CD14-positive monocyte (primary cell): Measurements from ENCODE around the gene CMTM3. TPM values are rescaled to one million over a fixed set of nuclear protein-coding genes. Genes with fewer than 3 reads are reported as not detected.

ENCODE experiments used
- DNase-seq, 3 donors: peaks; one replicate each; pipeline ENCODE4 v3.0.0-alpha.2; 2011 to 2022
- H2AFZ ChIP-seq: 2 replicates; pipeline ENCODE4 v1.6.0; 2012; ENCODE audit warnings: mild to moderate bottlenecking, low read depth, low read length, inconsistent platforms; ENCODE audit not compliant: insufficient read depth, poor library complexity, severe bottlenecking
- H3K27ac ChIP-seq, 2 donors: 1 replicate in 1 of 2; 2 replicates in 1 of 2; pipeline ENCODE4 v1.5.1; 2012 to 2013; ENCODE audit warnings: low read length in 2 of 2, control low read depth in 1 of 2, inconsistent platforms in 1 of 2, low read depth in 1 of 2, mild to moderate bottlenecking in 1 of 2
- H3K27me3 ChIP-seq, 2 donors: one replicate each; pipeline versions ENCODE4 v1.6.0 to v1.6.1; 2011 to 2013; ENCODE audit warnings: low read length in 2 of 2; ENCODE audit not compliant: control insufficient read depth in 2 of 2, insufficient read depth in 2 of 2
- H3K36me3 ChIP-seq, 2 donors: replicated peaks in 1 of 2; 1 replicate in 1 of 2; 2 replicates in 1 of 2; pipeline versions ENCODE4 v1.5.1 to v1.6.1; 2012 to 2013; ENCODE audit warnings: low read length in 2 of 2, control low read depth in 1 of 2, inconsistent platforms in 1 of 2, mild to moderate bottlenecking in 1 of 2; ENCODE audit not compliant: insufficient read depth in 2 of 2, control insufficient read depth in 1 of 2
- H3K4me1 ChIP-seq, 2 donors: 1 replicate in 1 of 2; 2 replicates in 1 of 2; pipeline versions ENCODE4 v1.5.1 to v1.6.1; 2012 to 2013; ENCODE audit warnings: low read length in 2 of 2, control low read depth in 1 of 2, inconsistent platforms in 1 of 2, mild to moderate bottlenecking in 1 of 2, moderate library complexity in 1 of 2; ENCODE audit not compliant: insufficient read depth in 2 of 2, control insufficient read depth in 1 of 2
- H3K4me2 ChIP-seq: replicated peaks from 2 replicates; pipeline ENCODE3; 2012; ENCODE audit warnings: low read length, moderate library complexity, mild to moderate bottlenecking; ENCODE audit not compliant: poor library complexity, severe bottlenecking; ENCODE audit errors: extremely low read depth
- H3K4me3 ChIP-seq, 3 experiments: fragments of 200-600 bp in 1 of 3; sonication (generic) in 1 of 3; replicated peaks in 1 of 3; 1 replicate in 2 of 3; 2 replicates in 1 of 3; pipeline ENCODE4 v1.5.1; 2011 to 2013; ENCODE audit warnings: low read length in 3 of 3, mild to moderate bottlenecking in 3 of 3, control low read depth in 2 of 3, low read depth in 2 of 3, inconsistent platforms in 1 of 3, moderate library complexity in 1 of 3
- H3K79me2 ChIP-seq: 2 replicates; pipeline ENCODE4 v1.6.0; 2012; ENCODE audit warnings: mild to moderate bottlenecking, control low read depth, inconsistent platforms, low read length, moderate library complexity; ENCODE audit not compliant: insufficient read depth
- H3K9ac ChIP-seq: 2 replicates; pipeline ENCODE4 v1.6.0; 2017; ENCODE audit warnings: low read length, mild to moderate bottlenecking; ENCODE audit not compliant: insufficient read depth, poor library complexity, severe bottlenecking
- H3K9me3 ChIP-seq, 2 donors: replicated peaks in 1 of 2; 1 replicate in 1 of 2; 2 replicates in 1 of 2; pipeline versions ENCODE4 v1.5.1 to v1.6.1; 2012 to 2013; ENCODE audit warnings: low read length in 2 of 2, control low read depth in 1 of 2; ENCODE audit not compliant: control insufficient read depth in 1 of 2, insufficient read depth in 1 of 2
- H4K20me1 ChIP-seq: 2 replicates; pipeline ENCODE4 v1.6.0; 2012; ENCODE audit warnings: mild to moderate bottlenecking, low read length, control low read depth, moderate library complexity; ENCODE audit not compliant: insufficient read depth
- H3K27ac Mint-ChIP-seq, 7 donors: one replicate each; pipeline ENCODE4 v1.8.0; 2020; ENCODE audit warnings: mild to moderate bottlenecking in 7 of 7, mixed read lengths in 7 of 7, moderate library complexity in 6 of 7, inconsistent platforms in 2 of 7
- H3K27me3 Mint-ChIP-seq, 3 donors: one replicate each; pipeline ENCODE4 v1.8.0; 2021 to 2022; ENCODE audit warnings: low read depth in 3 of 3, mild to moderate bottlenecking in 3 of 3, mixed read lengths in 3 of 3, moderate library complexity in 3 of 3, inconsistent platforms in 1 of 3
- H3K36me3 Mint-ChIP-seq, 2 donors: one replicate each; pipeline ENCODE4 v1.8.0; 2020; ENCODE audit warnings: mixed read lengths in 2 of 2, inconsistent platforms in 1 of 2, mild to moderate bottlenecking in 1 of 2
- H3K4me1 Mint-ChIP-seq: one replicate; pipeline ENCODE4 v1.8.0; 2020; ENCODE audit warnings: mild to moderate bottlenecking, mixed read lengths
- H3K4me3 Mint-ChIP-seq, 2 donors: one replicate each; pipeline ENCODE4 v1.8.0; 2020; ENCODE audit warnings: mild to moderate bottlenecking in 2 of 2, mixed read lengths in 2 of 2, moderate library complexity in 1 of 2
- H3K9me3 Mint-ChIP-seq, 7 donors: one replicate each; pipeline ENCODE4 v1.8.0; 2020 to 2022; ENCODE audit warnings: mixed read lengths in 7 of 7, mild to moderate bottlenecking in 6 of 7, moderate library complexity in 6 of 7, inconsistent platforms in 2 of 7
- CTCF ChIP-seq: fragments of 200-600 bp; IDR thresholded peaks from one replicate; pipeline ENCODE4 v1.8.0; 2022; ENCODE audit warnings: antibody characterized with exemption, mild to moderate bottlenecking
- WGBS: methylation state at CpG from one replicate; pipeline ENCODE4 v1.1.5; 2013; ENCODE audit warnings: missing lambda C conversion rate; ENCODE audit not compliant: insufficient coverage; 5-methylcytosine and 5-hydroxymethylcytosine counted together
- intact Hi-C, 2 donors: fragments of 100-400 bp; cut with micrococcal nuclease; formaldehyde crosslinking; loops; one replicate each; pipeline versions ENCODE4 v1.15.0 to v1.15.1; 2023
- polyA plus RNA-seq, 3 donors: library from polyadenylated mRNA; depleted of rRNA in 1 of 3; unstranded in 2 of 3; stranded (reverse) in 1 of 3; fragments of 300-500 nt in 2 of 3; fragments of >200 nt in 1 of 3; fragmentation: Illumina TruSeq in 2 of 3; gene quantifications; 1 replicate in 2 of 3; 2 replicates in 1 of 3; pipeline ENCODE4 v1.2.3, GENCODE V29; 2012 to 2021

Gene CMTM3
- polyA plus RNA-seq, 3 donors: 125 to 131 (median 126) TPM

GRCh38 chr16:66617010-66617434 is 12.5 kb downstream of the CMTM3 start:
- Histone ChIP-seq H3K27ac (peak overlapping the region in 1 of 2 donors; percentile 66), H3K9me3 (no peaks in the 10 kb centered on the region), H3K79me2 (peaks cover 4% of the 10 kb centered on the region), H3K9ac (no peak overlapping the region), H3K27me3 (no peaks in the 10 kb centered on the region), H3K4me1 (peaks cover 15 to 16% of the 10 kb centered on the region in 2 donors), H4K20me1 (peaks cover 45% of the 10 kb centered on the region), H2AFZ (no peak overlapping the region), H3K36me3 (peaks cover 44 to 86% of the 10 kb centered on the region in 2 donors), H3K4me2 (no peak overlapping the region), H3K4me3 (no peak overlapping the region)
- DNase-seq: no peak
- WGBS: 100% methylated on average over 1 of the region's 2 CpGs
- H3K27me3 Mint-ChIP-seq: peaks cover 0 to 2% (median 0%) of the 10 kb centered on the region in 3 donors
- peaks cover 30% of the 10 kb centered on the region for H3K4me1 Mint-ChIP-seq
- H3K27ac Mint-ChIP-seq: peak overlapping the region in 2 of 7 donors; percentile 23 to 37
- H3K36me3 Mint-ChIP-seq: peaks cover 58 to 86% of the 10 kb centered on the region in 2 donors
- TF ChIP-seq CTCF: no peak
- intact Hi-C loops: no loop called here
- peaks cover 0 to 2% (median 0%) of the 10 kb centered on the region in 7 donors for H3K9me3 Mint-ChIP-seq
- H3K4me3 Mint-ChIP-seq: no peak overlapping the region

- Mint-ChIP-seq H3K9me3 (peaks cover 0 to 2% (median 0%) of the 10 kb centered on the region in 7 donors), H3K36me3 (peaks cover 58 to 86% of the 10 kb centered on the region in 2 donors), H3K27ac (peak overlapping the region in 2 of 7 donors; percentile 25 to 32), H3K4me1 (peaks cover 30% of the 10 kb centered on the region), H3K27me3 (peaks cover 0 to 3% (median 0%) of the 10 kb centered on the region in 3 donors), H3K4me3 (no peak overlapping the region)
- Histone ChIP-seq H4K20me1 (peaks cover 38% of the 10 kb centered on the region), H3K9ac (no peak overlapping the region), H3K79me2 (peaks cover 4% of the 10 kb centered on the region), H3K27ac (no peak overlapping the region), H3K9me3 (no peaks in the 10 kb centered on the region), H3K4me2 (no peak overlapping the region), H2AFZ (no peak overlapping the region), H3K4me3 (no peak overlapping the region), H3K27me3 (no peaks in the 10 kb centered on the region), H3K4me1 (peaks cover 15 to 16% of the 10 kb centered on the region in 2 donors), H3K36me3 (peaks cover 43 to 86% of the 10 kb centered on the region in 2 donors)
- TF ChIP-seq CTCF: no peak
- intact Hi-C loops: no loop called here
- no peak for DNase-seq
- 78% methylated on average over 7 of the region's 7 CpGs for WGBS
Measured at GRCh38 chr16:66617728-66618127, 13.2 kb downstream of the CMTM3 start.
